Activated naive CD8-positive, alpha-beta T cell treated with anti-CD3 and anti-CD28 coated beads, Interleukin-2, amount 10 ng/mL, durations not matched to agents 7 days and 5 days (primary cell): Measurements from ENCODE around the gene MPLKIP. TPM values are rescaled to one million over a fixed set of nuclear protein-coding genes. Genes with fewer than 3 reads are reported as not detected.
"Not testable (repeated sequence)": the region's sequence is repeated elsewhere in the genome, so short reads cannot be mapped to it uniquely, and the experiment has no call there.

Source experiments
- ATAC-seq: fragments of 150-1000 bp; cut with Tn5 transposase; one replicate; pipeline ENCODE4 v1.10.0; 2021; ENCODE audit warnings: low read depth, moderate library complexity
- POLR2A ChIA-PET: fragments of 350-600 bp; sonication (Branson Sonifier 250); formaldehyde crosslinking; loops from one replicate; lab custom pipeline; 2021; ENCODE audit warnings: antibody characterized with exemption; lab: Charles Lee
- DNase-seq: peaks from one replicate; pipeline ENCODE4 v3.0.0; 2021
- H3K27ac Mint-ChIP-seq: one replicate; pipeline ENCODE4 v1.8.0; 2022; ENCODE audit warnings: mild to moderate bottlenecking, mixed read lengths
- H3K27me3 Mint-ChIP-seq: one replicate; pipeline ENCODE4 v1.8.0; 2022; ENCODE audit warnings: mild to moderate bottlenecking, moderate library complexity, mixed read lengths
- H3K36me3 Mint-ChIP-seq: one replicate; pipeline ENCODE4 v1.8.0; 2021; ENCODE audit warnings: mild to moderate bottlenecking, mixed read lengths
- H3K4me1 Mint-ChIP-seq: one replicate; pipeline ENCODE4 v1.8.0; 2021; ENCODE audit warnings: mixed read lengths
- H3K4me3 Mint-ChIP-seq: one replicate; pipeline ENCODE4 v1.8.0; 2022; ENCODE audit warnings: mild to moderate bottlenecking, moderate library complexity, mixed read lengths
- H3K9me3 Mint-ChIP-seq: one replicate; pipeline ENCODE4 v1.8.0; 2021; ENCODE audit warnings: mixed read lengths
- total RNA-seq, 2 experiments: library from RNA; stranded (reverse); gene quantifications; one replicate each; pipeline ENCODE4 v1.2.3, GENCODE V29; 2021

The MPLKIP gene
- total RNA-seq = 10 to 100 TPM; 35.7 to 41.5 TPM

- ATAC-seq (peak; percentile 86), DNase-seq (peak; percentile 93)
- Mint-ChIP-seq H3K27me3 (peaks cover 10% of the 10 kb centered on the region), H3K4me3 (peak within 1 kb of the TSS; percentile 94), H3K4me1 (peaks cover 14% of the 10 kb centered on the region), H3K27ac (peak within 1 kb of the TSS; percentile 94), H3K36me3 (peaks cover 4% of the 10 kb centered on the region), H3K9me3 (no peaks in the 10 kb centered on the region)
- POLR2A ChIA-PET = interaction anchor here (0.6 to 1.4 kb wide), 6 partner anchors 9 to 185 kb away, joined by 3 to 5 read pairs (median 4); partner anchors contain the start of gene CDK13
These were observed at the start of gene MPLKIP, which contains the start of gene SUGCT for GRCh38 chr7:40134428-40135316. MPLKIP (minus strand) TSS chr7:40134622; CDS start chr7:40134567, 55 bp downstream. SUGCT (plus strand) TSS chr7:40135005.

- Mint-ChIP-seq H3K4me1 (no peaks in the 10 kb centered on the region), H3K4me3 (no peak overlapping the region), H3K27ac (no peak overlapping the region), H3K27me3 (no peaks in the 10 kb centered on the region), H3K36me3 (no peaks in the 10 kb centered on the region), H3K9me3 (no peaks in the 10 kb centered on the region)
- POLR2A ChIA-PET = no interaction called here
- ATAC-seq (no peak), DNase-seq (no peak)
These were observed 48.0 kb upstream of the MPLKIP start for GRCh38 chr7:40182452-40182851.

- H3K27ac Mint-ChIP-seq = no peak overlapping the region
- H3K36me3 Mint-ChIP-seq = no peaks in the 10 kb centered on the region
- DNase-seq = no peak
- no peaks in the 10 kb centered on the region for H3K9me3 Mint-ChIP-seq
- H3K27me3 Mint-ChIP-seq = no peaks in the 10 kb centered on the region
- H3K4me1 Mint-ChIP-seq = no peaks in the 10 kb centered on the region
- POLR2A ChIA-PET = no interaction called here
- ATAC-seq = no peak
- no peak overlapping the region for H3K4me3 Mint-ChIP-seq
These were observed 42.6 kb upstream of the MPLKIP start for GRCh38 chr7:40177071-40177470.

- H3K27ac Mint-ChIP-seq = no peak overlapping the region
These were observed 41.5 kb upstream of the MPLKIP start for GRCh38 chr7:40175725-40176510.

GRCh38 chr7:40175256-40175655, 40.8 kb upstream of the MPLKIP start:
- H3K4me1 Mint-ChIP-seq, H3K36me3 Mint-ChIP-seq, H3K27ac Mint-ChIP-seq, DNase-seq, H3K4me3 Mint-ChIP-seq, H3K9me3 Mint-ChIP-seq, H3K27me3 Mint-ChIP-seq, POLR2A ChIA-PET, ATAC-seq: not testable (repeated sequence)

More at GRCh38 chr7:40175725-40176510, 41.5 kb upstream of the MPLKIP start:
- Mint-ChIP-seq H3K4me1 (no peaks in the 10 kb centered on the region), H3K9me3 (no peaks in the 10 kb centered on the region), H3K36me3 (no peaks in the 10 kb centered on the region), H3K4me3 (no peak overlapping the region), H3K27me3 (no peaks in the 10 kb centered on the region)
- no peak for DNase-seq
- no peak for ATAC-seq
- POLR2A ChIA-PET = no interaction called here

GRCh38 chr7:40173121-40173520, 38.7 kb upstream of the MPLKIP start:
- ATAC-seq = not testable (repeated sequence)

GRCh38 chr7:40168266-40168665, 33.8 kb upstream of the MPLKIP start:
- H3K9me3 Mint-ChIP-seq, H3K27ac Mint-ChIP-seq, H3K36me3 Mint-ChIP-seq, DNase-seq, H3K4me3 Mint-ChIP-seq, ATAC-seq, H3K27me3 Mint-ChIP-seq, H3K4me1 Mint-ChIP-seq, POLR2A ChIA-PET: not testable (repeated sequence)

More at GRCh38 chr7:40173121-40173520, 38.7 kb upstream of the MPLKIP start:
- POLR2A ChIA-PET, H3K27me3 Mint-ChIP-seq, DNase-seq, H3K27ac Mint-ChIP-seq, H3K9me3 Mint-ChIP-seq, H3K36me3 Mint-ChIP-seq, H3K4me1 Mint-ChIP-seq, H3K4me3 Mint-ChIP-seq: not testable (repeated sequence)

GRCh38 chr7:40167291-40167690, 32.9 kb upstream of the MPLKIP start:
- no peak for DNase-seq
- POLR2A ChIA-PET = no interaction called here
- Mint-ChIP-seq H3K4me1 (no peaks in the 10 kb centered on the region), H3K9me3 (no peaks in the 10 kb centered on the region), H3K27me3 (no peaks in the 10 kb centered on the region), H3K36me3 (no peaks in the 10 kb centered on the region), H3K4me3 (no peak overlapping the region), H3K27ac (no peak overlapping the region)
- no peak for ATAC-seq

- H3K27me3 Mint-ChIP-seq = no peaks in the 10 kb centered on the region
- no peaks in the 10 kb centered on the region for H3K4me1 Mint-ChIP-seq
- H3K9me3 Mint-ChIP-seq = no peaks in the 10 kb centered on the region
- no peak overlapping the region for H3K4me3 Mint-ChIP-seq
- DNase-seq (no peak), ATAC-seq (no peak)
- H3K27ac Mint-ChIP-seq = no peak overlapping the region
- H3K36me3 Mint-ChIP-seq = no peaks in the 10 kb centered on the region
- POLR2A ChIA-PET = no interaction called here
These were observed 30.8 kb upstream of the MPLKIP start for GRCh38 chr7:40165216-40165615.

GRCh38 chr7:40162516-40162915, 28.1 kb upstream of the MPLKIP start:
- no peaks in the 10 kb centered on the region for H3K4me1 Mint-ChIP-seq
- H3K27me3 Mint-ChIP-seq = no peaks in the 10 kb centered on the region
- H3K36me3 Mint-ChIP-seq = no peaks in the 10 kb centered on the region
- H3K27ac Mint-ChIP-seq = no peak overlapping the region
- no peaks in the 10 kb centered on the region for H3K9me3 Mint-ChIP-seq
- H3K4me3 Mint-ChIP-seq = no peak overlapping the region
- POLR2A ChIA-PET = no interaction called here
- no peak for DNase-seq
- ATAC-seq = no peak

GRCh38 chr7:40156988-40157387, 22.6 kb upstream of the MPLKIP start:
- Mint-ChIP-seq H3K27ac (no peak overlapping the region), H3K27me3 (no peaks in the 10 kb centered on the region), H3K36me3 (no peaks in the 10 kb centered on the region), H3K9me3 (no peaks in the 10 kb centered on the region), H3K4me3 (no peak overlapping the region), H3K4me1 (no peaks in the 10 kb centered on the region)
- no peak for DNase-seq
- no peak for ATAC-seq
- POLR2A ChIA-PET = no interaction called here

GRCh38 chr7:40151504-40151903, 17.1 kb upstream of the MPLKIP start:
- Mint-ChIP-seq H3K9me3 (no peaks in the 10 kb centered on the region), H3K27ac (no peak overlapping the region), H3K36me3 (no peaks in the 10 kb centered on the region), H3K4me3 (no peak overlapping the region), H3K4me1 (peaks cover 3% of the 10 kb centered on the region), H3K27me3 (no peaks in the 10 kb centered on the region)
- no peak for DNase-seq
- POLR2A ChIA-PET = no interaction called here
- no peak for ATAC-seq

GRCh38 chr7:40148671-40149070, 14.2 kb upstream of the MPLKIP start:
- Mint-ChIP-seq H3K27me3 (peaks cover under 1% of the 10 kb centered on the region), H3K4me3 (no peak overlapping the region), H3K4me1 (peaks cover 3% of the 10 kb centered on the region), H3K36me3 (no peaks in the 10 kb centered on the region), H3K9me3 (no peaks in the 10 kb centered on the region), H3K27ac (no peak overlapping the region)
- POLR2A ChIA-PET = no interaction called here
- no peak for ATAC-seq
- no peak for DNase-seq
